GM13977 (cell line): ENCODE measurements around the gene CD101.
A peak's percentile ranks its signal among the peaks of the same experiment; 100 is the strongest.

Source experiments
- DNase-seq: peaks from one replicate; pipeline ENCODE4 v3.0.0; 2012; ENCODE audit warnings: low spot score
- CTCF ChIP-seq: IDR thresholded peaks from 2 replicates; pipeline ENCODE4 v1.5.1; 2012; ENCODE audit warnings: mild to moderate bottlenecking, control low read depth; ENCODE audit not compliant: insufficient read depth; ENCODE audit errors: extremely low read depth, missing control alignments
- in situ Hi-C: fragments of 300-500 bp; cut with MboI; formaldehyde crosslinking; loops from one replicate; pipeline ENCODE4 v1.12.0; 2022; ENCODE audit warnings: low sequenced_read_pairs, low pct_unique_long_range_greater_than_20kb, mixed read lengths, inconsistent platforms; ENCODE audit not compliant: unreplicated experiment

CD101 gene

GRCh38 chr1:117066367-117066766, 64.8 kb downstream of the CD101 start:
- TF ChIP-seq CTCF = no peak
- no peak for DNase-seq
- in situ Hi-C loops = loop anchor here (25.0 kb wide), 1 partner anchor 504 kb away; the partner anchor contains the start of gene CD58

- peak; percentile 54 for DNase-seq
- in situ Hi-C loops = loop anchor here (25.0 kb wide), 1 partner anchor 505 kb away; the partner anchor contains the start of gene CD58
- TF ChIP-seq CTCF = peak; percentile 81
Observed at GRCh38 chr1:117067533-117068370, 66.2 kb downstream of the CD101 start.

- in situ Hi-C loops = loop anchor here (25.0 kb wide), 1 partner anchor 506 kb away; the partner anchor contains the start of gene CD58
- no peak for DNase-seq
- TF ChIP-seq CTCF = no peak
Observed at GRCh38 chr1:117068580-117068979, 67.0 kb downstream of the CD101 start.

- no peak for TF ChIP-seq CTCF
- in situ Hi-C loops = loop anchor here (25.0 kb wide), 1 partner anchor 507 kb away; the partner anchor contains the start of gene CD58
- DNase-seq = no peak
Observed at GRCh38 chr1:117069220-117069844, 67.8 kb downstream of the CD101 start.

GRCh38 chr1:117070124-117070523, 68.6 kb downstream of the CD101 start:
- DNase-seq = no peak
- in situ Hi-C loops = loop anchor here (25.0 kb wide), 1 partner anchor 508 kb away; the partner anchor contains the start of gene CD58
- TF ChIP-seq CTCF = no peak

GRCh38 chr1:117076648-117077047, 75.1 kb downstream of the CD101 start:
- in situ Hi-C loops = no loop called here
- DNase-seq = no peak

More at GRCh38 chr1:117076648-117077047, 75.1 kb downstream of the CD101 start:
- no peak for TF ChIP-seq CTCF
